WTC11 (cell line): ENCODE measurements around the gene CNTN5.

Experiments
- CREM ChIP-seq: sonication (generic); formaldehyde crosslinking; IDR thresholded peaks from 2 replicates; pipeline ENCODE4 v1.8.1; 2022; ENCODE audit warnings: mild to moderate bottlenecking, missing genetic modification reagents, moderate library complexity
- ELF4 ChIP-seq: sonication (generic); formaldehyde crosslinking; IDR thresholded peaks from 2 replicates; pipeline ENCODE4 v1.8.1; 2022; ENCODE audit warnings: low read depth, mild to moderate bottlenecking, moderate library complexity, missing genetic modification reagents
- ESRRA ChIP-seq: sonication (generic); formaldehyde crosslinking; IDR thresholded peaks from 2 replicates; pipeline ENCODE4 v1.8.1; 2022; ENCODE audit warnings: mild to moderate bottlenecking, missing genetic modification reagents, borderline replicate concordance
- SP1 ChIP-seq: sonication (generic); formaldehyde crosslinking; conservative IDR thresholded peaks from 2 replicates; pipeline ENCODE4 v1.8.1; 2022; ENCODE audit warnings: missing genetic modification reagents
- TEAD4 ChIP-seq: sonication (generic); formaldehyde crosslinking; IDR thresholded peaks from 2 replicates; pipeline ENCODE4 v1.8.0; 2022; ENCODE audit warnings: mild to moderate bottlenecking, missing genetic modification reagents
- TF ChIP-seq, protein P1 (sequence below): fragments of 200-600 bp; IDR thresholded peaks from 2 replicates; pipeline ENCODE4 v1.8.0; 2022; ENCODE audit warnings: antibody characterized with exemption
- TF ChIP-seq, protein P2 (sequence below): sonication (generic); formaldehyde crosslinking; IDR thresholded peaks from 2 replicates; pipeline ENCODE4 v1.8.0; 2022; ENCODE audit warnings: mild to moderate bottlenecking, missing genetic modification reagents
- TF ChIP-seq, protein P3 (sequence below): sonication (generic); formaldehyde crosslinking; IDR thresholded peaks from 2 replicates; pipeline ENCODE4 v1.8.1; 2023; ENCODE audit warnings: mild to moderate bottlenecking, missing genetic modification reagents
- TF ChIP-seq, protein P4 (sequence below): sonication (generic); formaldehyde crosslinking; IDR thresholded peaks from 2 replicates; pipeline ENCODE4 v1.8.1; 2022; ENCODE audit warnings: low read depth, missing genetic modification reagents, borderline replicate concordance
- TF ChIP-seq, protein P5 (sequence below): sonication (generic); formaldehyde crosslinking; conservative IDR thresholded peaks from 2 replicates; pipeline ENCODE4 v1.8.1; 2022; ENCODE audit warnings: mild to moderate bottlenecking, missing genetic modification reagents
- TF ChIP-seq, protein P6 (sequence below): sonication (generic); formaldehyde crosslinking; IDR thresholded peaks from 2 replicates; pipeline ENCODE4 v1.8.0; 2023; ENCODE audit warnings: missing genetic modification reagents

DNA sequence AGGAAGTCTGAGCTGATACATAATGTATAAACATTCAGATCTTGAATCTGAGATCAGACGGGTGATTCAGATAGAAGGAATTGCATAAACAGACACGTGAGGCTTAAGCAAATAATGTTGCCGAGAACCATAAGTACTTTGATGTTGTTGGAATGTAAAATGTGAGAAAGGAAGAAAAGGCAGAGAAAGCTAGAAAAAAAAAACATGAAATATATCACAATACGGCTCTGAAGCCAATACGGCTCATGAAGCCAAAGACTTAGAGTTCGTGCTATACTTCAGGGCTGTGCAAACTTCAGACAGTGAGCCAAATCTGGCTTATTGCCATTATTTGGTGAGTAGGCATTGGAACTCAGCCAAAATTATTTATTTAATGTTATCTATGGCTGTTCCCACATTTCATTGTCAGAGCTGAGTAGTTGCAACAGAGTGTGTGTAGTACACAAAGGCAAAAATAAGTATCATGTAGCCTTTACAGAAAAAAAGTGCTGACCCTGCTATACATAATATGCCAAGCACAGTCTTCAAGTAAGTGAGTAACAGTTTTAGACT, 673.3 kb downstream of the CNTN5 start:
- TF ChIP-seq, protein P1, sequence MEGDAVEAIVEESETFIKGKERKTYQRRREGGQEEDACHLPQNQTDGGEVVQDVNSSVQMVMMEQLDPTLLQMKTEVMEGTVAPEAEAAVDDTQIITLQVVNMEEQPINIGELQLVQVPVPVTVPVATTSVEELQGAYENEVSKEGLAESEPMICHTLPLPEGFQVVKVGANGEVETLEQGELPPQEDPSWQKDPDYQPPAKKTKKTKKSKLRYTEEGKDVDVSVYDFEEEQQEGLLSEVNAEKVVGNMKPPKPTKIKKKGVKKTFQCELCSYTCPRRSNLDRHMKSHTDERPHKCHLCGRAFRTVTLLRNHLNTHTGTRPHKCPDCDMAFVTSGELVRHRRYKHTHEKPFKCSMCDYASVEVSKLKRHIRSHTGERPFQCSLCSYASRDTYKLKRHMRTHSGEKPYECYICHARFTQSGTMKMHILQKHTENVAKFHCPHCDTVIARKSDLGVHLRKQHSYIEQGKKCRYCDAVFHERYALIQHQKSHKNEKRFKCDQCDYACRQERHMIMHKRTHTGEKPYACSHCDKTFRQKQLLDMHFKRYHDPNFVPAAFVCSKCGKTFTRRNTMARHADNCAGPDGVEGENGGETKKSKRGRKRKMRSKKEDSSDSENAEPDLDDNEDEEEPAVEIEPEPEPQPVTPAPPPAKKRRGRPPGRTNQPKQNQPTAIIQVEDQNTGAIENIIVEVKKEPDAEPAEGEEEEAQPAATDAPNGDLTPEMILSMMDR = no peak
- TF ChIP-seq, protein P2, sequence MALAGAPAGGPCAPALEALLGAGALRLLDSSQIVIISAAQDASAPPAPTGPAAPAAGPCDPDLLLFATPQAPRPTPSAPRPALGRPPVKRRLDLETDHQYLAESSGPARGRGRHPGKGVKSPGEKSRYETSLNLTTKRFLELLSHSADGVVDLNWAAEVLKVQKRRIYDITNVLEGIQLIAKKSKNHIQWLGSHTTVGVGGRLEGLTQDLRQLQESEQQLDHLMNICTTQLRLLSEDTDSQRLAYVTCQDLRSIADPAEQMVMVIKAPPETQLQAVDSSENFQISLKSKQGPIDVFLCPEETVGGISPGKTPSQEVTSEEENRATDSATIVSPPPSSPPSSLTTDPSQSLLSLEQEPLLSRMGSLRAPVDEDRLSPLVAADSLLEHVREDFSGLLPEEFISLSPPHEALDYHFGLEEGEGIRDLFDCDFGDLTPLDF (CRISPR knock-in tag) = no peak
- no peak for TF ChIP-seq ELF4 (CRISPR knock-in tag)
- no peak for TF ChIP-seq TEAD4 (CRISPR knock-in tag)
- TF ChIP-seq, protein P3, sequence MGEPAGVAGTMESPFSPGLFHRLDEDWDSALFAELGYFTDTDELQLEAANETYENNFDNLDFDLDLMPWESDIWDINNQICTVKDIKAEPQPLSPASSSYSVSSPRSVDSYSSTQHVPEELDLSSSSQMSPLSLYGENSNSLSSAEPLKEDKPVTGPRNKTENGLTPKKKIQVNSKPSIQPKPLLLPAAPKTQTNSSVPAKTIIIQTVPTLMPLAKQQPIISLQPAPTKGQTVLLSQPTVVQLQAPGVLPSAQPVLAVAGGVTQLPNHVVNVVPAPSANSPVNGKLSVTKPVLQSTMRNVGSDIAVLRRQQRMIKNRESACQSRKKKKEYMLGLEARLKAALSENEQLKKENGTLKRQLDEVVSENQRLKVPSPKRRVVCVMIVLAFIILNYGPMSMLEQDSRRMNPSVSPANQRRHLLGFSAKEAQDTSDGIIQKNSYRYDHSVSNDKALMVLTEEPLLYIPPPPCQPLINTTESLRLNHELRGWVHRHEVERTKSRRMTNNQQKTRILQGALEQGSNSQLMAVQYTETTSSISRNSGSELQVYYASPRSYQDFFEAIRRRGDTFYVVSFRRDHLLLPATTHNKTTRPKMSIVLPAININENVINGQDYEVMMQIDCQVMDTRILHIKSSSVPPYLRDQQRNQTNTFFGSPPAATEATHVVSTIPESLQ (CRISPR knock-in tag) = no peak
- TF ChIP-seq SP1 (CRISPR knock-in tag) = no peak
- TF ChIP-seq, protein P4, sequence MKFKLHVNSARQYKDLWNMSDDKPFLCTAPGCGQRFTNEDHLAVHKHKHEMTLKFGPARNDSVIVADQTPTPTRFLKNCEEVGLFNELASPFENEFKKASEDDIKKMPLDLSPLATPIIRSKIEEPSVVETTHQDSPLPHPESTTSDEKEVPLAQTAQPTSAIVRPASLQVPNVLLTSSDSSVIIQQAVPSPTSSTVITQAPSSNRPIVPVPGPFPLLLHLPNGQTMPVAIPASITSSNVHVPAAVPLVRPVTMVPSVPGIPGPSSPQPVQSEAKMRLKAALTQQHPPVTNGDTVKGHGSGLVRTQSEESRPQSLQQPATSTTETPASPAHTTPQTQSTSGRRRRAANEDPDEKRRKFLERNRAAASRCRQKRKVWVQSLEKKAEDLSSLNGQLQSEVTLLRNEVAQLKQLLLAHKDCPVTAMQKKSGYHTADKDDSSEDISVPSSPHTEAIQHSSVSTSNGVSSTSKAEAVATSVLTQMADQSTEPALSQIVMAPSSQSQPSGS (CRISPR knock-in tag) = no peak
- TF ChIP-seq CREM = no peak
- no peak for TF ChIP-seq ESRRA (CRISPR knock-in tag)
- TF ChIP-seq, protein P5, sequence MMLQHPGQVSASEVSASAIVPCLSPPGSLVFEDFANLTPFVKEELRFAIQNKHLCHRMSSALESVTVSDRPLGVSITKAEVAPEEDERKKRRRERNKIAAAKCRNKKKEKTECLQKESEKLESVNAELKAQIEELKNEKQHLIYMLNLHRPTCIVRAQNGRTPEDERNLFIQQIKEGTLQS = no peak
- TF ChIP-seq, protein P6, sequence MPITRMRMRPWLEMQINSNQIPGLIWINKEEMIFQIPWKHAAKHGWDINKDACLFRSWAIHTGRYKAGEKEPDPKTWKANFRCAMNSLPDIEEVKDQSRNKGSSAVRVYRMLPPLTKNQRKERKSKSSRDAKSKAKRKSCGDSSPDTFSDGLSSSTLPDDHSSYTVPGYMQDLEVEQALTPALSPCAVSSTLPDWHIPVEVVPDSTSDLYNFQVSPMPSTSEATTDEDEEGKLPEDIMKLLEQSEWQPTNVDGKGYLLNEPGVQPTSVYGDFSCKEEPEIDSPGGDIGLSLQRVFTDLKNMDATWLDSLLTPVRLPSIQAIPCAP = no peak
